Prostate gland (tissue), 2 donors: ENCODE results near the gene CACNA1D.

Experiments
- POLR2A ChIP-seq: fragments of 450-650 bp; IDR thresholded peaks from one replicate; pipeline ENCODE4 v1.6.1; 2016; ENCODE audit warnings: antibody characterized with exemption, mild to moderate bottlenecking
- POLR2AphosphoS5 ChIP-seq: sonication (generic); formaldehyde crosslinking; IDR thresholded peaks from one replicate; pipeline ENCODE4 v1.6.1; 2017; ENCODE audit warnings: antibody characterized with exemption
- TF ChIP-seq, protein P1 (sequence below), 4 experiments: fragments of 200-600 bp in 2 of 4; fragments of 450-650 bp in 2 of 4; sonication (generic) in 2 of 4; IDR thresholded peaks; 1 replicate in 3 of 4; 2 replicates in 1 of 4; pipeline ENCODE4 v1.5.1; 2016 to 2019; ENCODE audit warnings: antibody characterized with exemption in 4 of 4, mild to moderate bottlenecking in 2 of 4, moderate library complexity in 2 of 4

DNA sequence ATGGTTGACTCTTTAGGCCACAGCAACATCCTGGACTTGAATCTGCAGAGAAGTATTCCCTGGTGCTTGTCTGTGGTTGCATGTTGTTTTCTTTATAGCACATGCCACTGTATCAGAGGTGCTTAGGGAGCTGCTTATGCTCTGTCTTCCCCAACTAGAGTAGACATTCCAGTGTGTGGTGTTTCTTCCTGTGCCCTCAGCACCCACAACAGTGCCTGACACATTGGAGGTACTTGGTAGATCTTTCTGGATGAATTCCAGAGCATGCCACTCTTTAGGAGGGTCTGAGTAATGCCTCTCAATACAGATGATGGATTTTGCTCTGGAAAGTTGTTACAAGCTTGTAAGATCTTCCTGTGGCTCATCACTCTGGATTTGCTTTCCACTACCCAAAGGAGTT is 234.2 kb downstream of the CACNA1D start:
- TF ChIP-seq POLR2A (no peak), POLR2AphosphoS5 (no peak)
- TF ChIP-seq, protein P1, sequence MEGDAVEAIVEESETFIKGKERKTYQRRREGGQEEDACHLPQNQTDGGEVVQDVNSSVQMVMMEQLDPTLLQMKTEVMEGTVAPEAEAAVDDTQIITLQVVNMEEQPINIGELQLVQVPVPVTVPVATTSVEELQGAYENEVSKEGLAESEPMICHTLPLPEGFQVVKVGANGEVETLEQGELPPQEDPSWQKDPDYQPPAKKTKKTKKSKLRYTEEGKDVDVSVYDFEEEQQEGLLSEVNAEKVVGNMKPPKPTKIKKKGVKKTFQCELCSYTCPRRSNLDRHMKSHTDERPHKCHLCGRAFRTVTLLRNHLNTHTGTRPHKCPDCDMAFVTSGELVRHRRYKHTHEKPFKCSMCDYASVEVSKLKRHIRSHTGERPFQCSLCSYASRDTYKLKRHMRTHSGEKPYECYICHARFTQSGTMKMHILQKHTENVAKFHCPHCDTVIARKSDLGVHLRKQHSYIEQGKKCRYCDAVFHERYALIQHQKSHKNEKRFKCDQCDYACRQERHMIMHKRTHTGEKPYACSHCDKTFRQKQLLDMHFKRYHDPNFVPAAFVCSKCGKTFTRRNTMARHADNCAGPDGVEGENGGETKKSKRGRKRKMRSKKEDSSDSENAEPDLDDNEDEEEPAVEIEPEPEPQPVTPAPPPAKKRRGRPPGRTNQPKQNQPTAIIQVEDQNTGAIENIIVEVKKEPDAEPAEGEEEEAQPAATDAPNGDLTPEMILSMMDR (IDR thresholded peaks at IDR 0.05) = no peak
